ENCODE measurements around the gene SPRING1.

The SPRING1 gene

DNA sequence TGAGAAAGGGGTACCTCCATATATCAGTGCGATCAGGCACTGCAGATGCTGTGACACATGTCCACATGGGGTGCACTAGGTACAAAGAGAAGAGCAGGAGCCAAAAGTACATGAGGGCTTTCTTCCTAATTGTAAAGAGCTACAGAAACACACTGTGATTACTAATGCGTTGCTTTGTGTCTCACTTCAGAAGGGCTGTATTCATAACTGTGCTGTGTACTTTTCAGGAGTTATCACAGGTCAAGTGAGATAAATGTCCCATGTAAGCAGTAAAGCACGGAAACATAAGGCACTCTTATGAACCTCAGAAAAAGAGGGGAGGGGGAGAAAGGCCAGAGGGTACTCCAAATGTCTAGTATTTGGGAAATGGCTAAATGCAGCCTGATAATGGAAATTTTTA is 10.6 kb downstream of the SPRING1 start:
- no peak for TF ChIP-seq EZH2phosphoT487 (IDR thresholded peaks at IDR 0.05; ENCODE audit: borderline replicate concordance)
- TF ChIP-seq, protein P1, sequence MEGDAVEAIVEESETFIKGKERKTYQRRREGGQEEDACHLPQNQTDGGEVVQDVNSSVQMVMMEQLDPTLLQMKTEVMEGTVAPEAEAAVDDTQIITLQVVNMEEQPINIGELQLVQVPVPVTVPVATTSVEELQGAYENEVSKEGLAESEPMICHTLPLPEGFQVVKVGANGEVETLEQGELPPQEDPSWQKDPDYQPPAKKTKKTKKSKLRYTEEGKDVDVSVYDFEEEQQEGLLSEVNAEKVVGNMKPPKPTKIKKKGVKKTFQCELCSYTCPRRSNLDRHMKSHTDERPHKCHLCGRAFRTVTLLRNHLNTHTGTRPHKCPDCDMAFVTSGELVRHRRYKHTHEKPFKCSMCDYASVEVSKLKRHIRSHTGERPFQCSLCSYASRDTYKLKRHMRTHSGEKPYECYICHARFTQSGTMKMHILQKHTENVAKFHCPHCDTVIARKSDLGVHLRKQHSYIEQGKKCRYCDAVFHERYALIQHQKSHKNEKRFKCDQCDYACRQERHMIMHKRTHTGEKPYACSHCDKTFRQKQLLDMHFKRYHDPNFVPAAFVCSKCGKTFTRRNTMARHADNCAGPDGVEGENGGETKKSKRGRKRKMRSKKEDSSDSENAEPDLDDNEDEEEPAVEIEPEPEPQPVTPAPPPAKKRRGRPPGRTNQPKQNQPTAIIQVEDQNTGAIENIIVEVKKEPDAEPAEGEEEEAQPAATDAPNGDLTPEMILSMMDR (conservative IDR thresholded peaks at IDR 0.05; ENCODE audit: low read length): 0 out of 2 replicates have a peak, but pooled peaks have one; percentile 10
- peaks cover 6% of the 10 kb centered on the region for H4K20me1 ChIP-seq (ENCODE audit: insufficient read depth, low read length, poor library complexity, severe bottlenecking)
- no peak overlapping the region for H3K9ac ChIP-seq (ENCODE audit: low read depth, low read length, poor library complexity, severe bottlenecking)
- H3F3A ChIP-seq (ENCODE audit: low read depth): no peaks in the 10 kb centered on the region
- H3K27me3 ChIP-seq (ENCODE audit: insufficient read depth, low read length, poor library complexity, severe bottlenecking): no peaks in the 10 kb centered on the region
- H3K79me2 ChIP-seq (ENCODE audit: insufficient read depth, low read length): peaks cover 58% of the 10 kb centered on the region
- no peaks in the 10 kb centered on the region for H3K9me2 ChIP-seq (replicated peaks; ENCODE audit: low read depth, low read length)
- no peak overlapping the region for H2AFZ ChIP-seq (ENCODE audit: low read length)
- peaks cover 13% of the 10 kb centered on the region for H3K4me1 ChIP-seq (ENCODE audit: insufficient read depth, low read length, poor library complexity, severe bottlenecking)
- H3K36me3 ChIP-seq (ENCODE audit: insufficient read depth, low read length): peaks cover 10% of the 10 kb centered on the region
- no peaks in the 10 kb centered on the region for H3K9me3 ChIP-seq (ENCODE audit: insufficient read depth, low read depth, low read length)
- H3K4me2 ChIP-seq (ENCODE audit: low read depth, low read length, poor library complexity, severe bottlenecking): no peak overlapping the region
- no peak overlapping the region for H3K4me3 ChIP-seq (ENCODE audit: low read length, poor library complexity, severe bottlenecking)

DNA sequence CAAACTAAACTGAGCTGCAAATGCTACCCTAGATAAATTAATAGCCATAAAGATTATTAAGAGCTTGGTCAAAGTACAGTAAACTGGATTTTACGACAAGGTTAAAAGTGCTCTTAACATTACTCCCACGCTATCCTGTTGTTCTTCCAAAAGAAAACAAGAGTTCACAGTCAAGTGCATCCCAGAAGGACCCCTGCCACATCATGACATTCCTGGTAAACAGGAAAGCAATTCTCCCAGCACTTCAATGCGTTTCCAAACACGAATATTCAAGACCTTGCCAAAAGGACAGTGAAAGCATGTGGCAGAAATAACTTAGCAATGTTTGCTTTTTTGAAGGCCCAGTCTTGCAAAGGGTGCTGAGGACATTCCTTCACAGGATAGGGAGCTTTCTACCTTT is 11.2 kb downstream of the SPRING1 start:
- H4K20me1 ChIP-seq (ENCODE audit: insufficient read depth, low read length, poor library complexity, severe bottlenecking): peaks cover 6% of the 10 kb centered on the region

DNA sequence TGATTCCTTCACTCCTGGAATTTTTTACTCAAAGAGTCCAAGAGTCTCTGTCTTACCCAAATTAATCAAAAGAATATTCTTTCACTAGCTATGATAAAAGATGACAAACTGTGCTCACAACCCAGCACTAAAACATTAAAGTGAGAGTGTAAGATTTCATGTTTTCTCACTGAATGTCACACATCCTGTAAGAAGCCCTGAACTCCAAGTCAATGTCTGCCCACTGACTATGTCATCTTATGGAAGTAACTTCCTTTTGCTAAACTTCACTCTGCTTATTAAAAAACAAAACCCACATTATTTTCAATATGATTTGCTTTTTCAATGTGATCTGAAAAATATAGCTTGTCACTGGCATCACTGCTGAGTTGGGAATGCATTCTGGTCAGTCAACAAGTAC is 15.6 kb downstream of the SPRING1 start:
- no peak for TF ChIP-seq EZH2phosphoT487 (IDR thresholded peaks at IDR 0.05; ENCODE audit: borderline replicate concordance)
- TF ChIP-seq, protein P1 (conservative IDR thresholded peaks at IDR 0.05; ENCODE audit: low read length): no peak
- Histone ChIP-seq H3F3A (ENCODE audit: low read depth) (no peaks in the 10 kb centered on the region), H2AFZ (ENCODE audit: low read length) (no peak overlapping the region), H3K4me3 (ENCODE audit: low read length, poor library complexity, severe bottlenecking) (no peak overlapping the region), H3K9me3 (ENCODE audit: insufficient read depth, low read depth, low read length) (no peaks in the 10 kb centered on the region), H3K4me1 (ENCODE audit: insufficient read depth, low read length, poor library complexity, severe bottlenecking) (no peaks in the 10 kb centered on the region), H3K9me2 (replicated peaks; ENCODE audit: low read depth, low read length) (no peaks in the 10 kb centered on the region), H4K20me1 (ENCODE audit: insufficient read depth, low read length, poor library complexity, severe bottlenecking) (no peaks in the 10 kb centered on the region), H3K9ac (ENCODE audit: low read depth, low read length, poor library complexity, severe bottlenecking) (no peak overlapping the region), H3K27me3 (ENCODE audit: insufficient read depth, low read length, poor library complexity, severe bottlenecking) (no peaks in the 10 kb centered on the region), H3K79me2 (ENCODE audit: insufficient read depth, low read length) (peaks cover 21% of the 10 kb centered on the region), H3K4me2 (ENCODE audit: low read depth, low read length, poor library complexity, severe bottlenecking) (no peak overlapping the region), H3K36me3 (ENCODE audit: insufficient read depth, low read length) (peaks cover 54% of the 10 kb centered on the region)

More for the DNA sequence above, 11.2 kb downstream of the SPRING1 start:
- H3K4me2 ChIP-seq (ENCODE audit: low read depth, low read length, poor library complexity, severe bottlenecking): no peak overlapping the region
- H3K27me3 ChIP-seq (ENCODE audit: insufficient read depth, low read length, poor library complexity, severe bottlenecking): no peaks in the 10 kb centered on the region
- no peak overlapping the region for H3K4me3 ChIP-seq (ENCODE audit: low read length, poor library complexity, severe bottlenecking)
- H3K9me3 ChIP-seq (ENCODE audit: insufficient read depth, low read depth, low read length): no peaks in the 10 kb centered on the region
- no peak overlapping the region for H3K9ac ChIP-seq (ENCODE audit: low read depth, low read length, poor library complexity, severe bottlenecking)
- H3K36me3 ChIP-seq (ENCODE audit: insufficient read depth, low read length): peaks cover 15% of the 10 kb centered on the region
- H2AFZ ChIP-seq (ENCODE audit: low read length): no peak overlapping the region
- peaks cover 54% of the 10 kb centered on the region for H3K79me2 ChIP-seq (ENCODE audit: insufficient read depth, low read length)
- TF ChIP-seq EZH2phosphoT487 (IDR thresholded peaks at IDR 0.05; ENCODE audit: borderline replicate concordance): no peak
- TF ChIP-seq, protein P1 (conservative IDR thresholded peaks at IDR 0.05; ENCODE audit: low read length): no peak
- peaks cover 9% of the 10 kb centered on the region for H3K4me1 ChIP-seq (ENCODE audit: insufficient read depth, low read length, poor library complexity, severe bottlenecking)
- H3K9me2 ChIP-seq (replicated peaks; ENCODE audit: low read depth, low read length): no peaks in the 10 kb centered on the region
- no peaks in the 10 kb centered on the region for H3F3A ChIP-seq (ENCODE audit: low read depth)
